ENCODE data around the gene GTF2E1. TPM values are rescaled to one million over a fixed set of nuclear protein-coding genes. Genes with fewer than 3 reads are reported as not detected.
A peak's percentile ranks its signal among the peaks of the same experiment; 100 is the strongest.

Gene GTF2E1
- total RNA-seq = 12.9 TPM
- long read RNA-seq, transcript GTF2E1-201 (5 exons, 3,012 nt) = major isoform, 6 of 8 reads
- long read RNA-seq, partial matches to known transcripts = 0 of 8 reads
- long read RNA-seq, other reads (novel, unspliced or antisense) = 2 of 8 reads

- Histone ChIP-seq H3K4me1 (peaks cover 36% of the 10 kb centered on the region), H3K4me3 (peak within 1 kb of the TSS; percentile 85), H3K9me3 (replicated peaks) (peaks cover under 1% of the 10 kb centered on the region), H3K36me3 (peaks cover 16% of the 10 kb centered on the region), H3K27ac (replicated peaks) (peak within 1 kb of the TSS; percentile 97), H3K27me3 (ENCODE audit: low read depth) (no peaks in the 10 kb centered on the region)
- intact Hi-C loops (cut with micrococcal nuclease) = no loop called here
- TF ChIP-seq CTCF (IDR thresholded peaks at IDR 0.05; ENCODE audit: borderline replicate concordance) = no peak
- peak; percentile 97 for DNase-seq
Measured at GRCh38 chr3:120742198-120742848, at the start of gene GTF2E1, which contains the start of gene RABL3. GTF2E1 (plus strand) TSS chr3:120742744; CDS start chr3:120750553, 7,809 bp downstream. RABL3 (minus strand) TSS chr3:120742516; CDS start chr3:120742507, 9 bp downstream.

GRCh38 chr3:120693439-120694171 lies 48.9 kb upstream of the GTF2E1 start:
- no peak for TF ChIP-seq CTCF (IDR thresholded peaks at IDR 0.05; ENCODE audit: borderline replicate concordance)
- Histone ChIP-seq H3K4me3 (no peak overlapping the region), H3K27ac (replicated peaks) (no peak overlapping the region), H3K9me3 (replicated peaks) (no peaks in the 10 kb centered on the region), H3K4me1 (peaks cover 5% of the 10 kb centered on the region), H3K27me3 (ENCODE audit: low read depth) (no peaks in the 10 kb centered on the region), H3K36me3 (peaks cover 20% of the 10 kb centered on the region)
- no peak for DNase-seq
- intact Hi-C loops (cut with micrococcal nuclease) = no loop called here

- intact Hi-C loops (cut with micrococcal nuclease) = no loop called here
- Histone ChIP-seq H3K4me3 (no peak overlapping the region), H3K4me1 (no peaks in the 10 kb centered on the region), H3K27ac (replicated peaks) (no peak overlapping the region), H3K36me3 (peaks cover 38% of the 10 kb centered on the region), H3K9me3 (replicated peaks) (peaks cover 14% of the 10 kb centered on the region), H3K27me3 (ENCODE audit: low read depth) (no peaks in the 10 kb centered on the region)
- TF ChIP-seq CTCF (IDR thresholded peaks at IDR 0.05; ENCODE audit: borderline replicate concordance) = no peak
- no peak for DNase-seq
Measured at GRCh38 chr3:120699333-120699732, 43.2 kb upstream of the GTF2E1 start.

- intact Hi-C loops (cut with micrococcal nuclease) = no loop called here
- no peak for TF ChIP-seq CTCF (IDR thresholded peaks at IDR 0.05; ENCODE audit: borderline replicate concordance)
Measured at GRCh38 chr3:120705884-120706582, 36.5 kb upstream of the GTF2E1 start.

GRCh38 chr3:120706950-120707349 lies 35.6 kb upstream of the GTF2E1 start:
- intact Hi-C loops (cut with micrococcal nuclease) = no loop called here
- Histone ChIP-seq H3K9me3 (replicated peaks) (peaks cover 14% of the 10 kb centered on the region), H3K36me3 (peaks cover 54% of the 10 kb centered on the region), H3K4me3 (no peak overlapping the region), H3K4me1 (no peaks in the 10 kb centered on the region), H3K27me3 (ENCODE audit: low read depth) (no peaks in the 10 kb centered on the region), H3K27ac (replicated peaks) (no peak overlapping the region)
- TF ChIP-seq CTCF (IDR thresholded peaks at IDR 0.05; ENCODE audit: borderline replicate concordance) = no peak
- no peak for DNase-seq

More at GRCh38 chr3:120705884-120706582, 36.5 kb upstream of the GTF2E1 start:
- no peak for DNase-seq
- Histone ChIP-seq H3K27ac (replicated peaks) (no peak overlapping the region), H3K9me3 (replicated peaks) (peaks cover 14% of the 10 kb centered on the region), H3K27me3 (ENCODE audit: low read depth) (no peaks in the 10 kb centered on the region), H3K36me3 (peaks cover 54% of the 10 kb centered on the region), H3K4me1 (no peaks in the 10 kb centered on the region), H3K4me3 (no peak overlapping the region)
